Activated T-helper 2 cell treated with anti-CD3 and anti-CD28 coated beads, Interferon-gamma antibody, Interleukin-2, Interleukin-4, amounts not matched to agents 10 μg/mL and 5 μg/mL and 100 μg/mL, durations not matched to agents 14 hours and 24 hours and 36 hours (primary cell): Measurements from ENCODE around the gene EFCAB6. TPM values are rescaled to one million over a fixed set of nuclear protein-coding genes. Genes with fewer than 3 reads are reported as not detected.

Experiments used
- DNase-seq: peaks from one replicate; pipeline ENCODE4 v3.0.0; 2021; ENCODE audit warnings: low spot score
- H3K27ac Mint-ChIP-seq: one replicate; pipeline ENCODE4 v1.8.0; 2021; ENCODE audit warnings: mixed read lengths
- H3K27me3 Mint-ChIP-seq: one replicate; pipeline ENCODE4 v1.8.0; 2021; ENCODE audit warnings: low read depth, mixed read lengths
- H3K36me3 Mint-ChIP-seq: one replicate; pipeline ENCODE4 v1.8.0; 2021; ENCODE audit warnings: low read depth, mixed read lengths
- H3K4me1 Mint-ChIP-seq: one replicate; pipeline ENCODE4 v1.8.0; 2021; ENCODE audit warnings: low read depth, mixed read lengths
- H3K4me3 Mint-ChIP-seq: one replicate; pipeline ENCODE4 v1.8.0; 2021; ENCODE audit warnings: low read depth, mild to moderate bottlenecking, moderate library complexity, mixed read lengths
- H3K9me3 Mint-ChIP-seq: one replicate; pipeline ENCODE4 v1.8.0; 2021; ENCODE audit warnings: mixed read lengths
- intact Hi-C: fragments of 100-400 bp; cut with micrococcal nuclease; formaldehyde crosslinking; loops from one replicate; pipeline ENCODE4 v1.15.1; 2023
- total RNA-seq: library from RNA; stranded (reverse); gene quantifications from 2 replicates; pipeline ENCODE4 v1.2.3, GENCODE V29; 2022

Gene EFCAB6
- total RNA-seq, 1 donor from 2014 or later, result 0.11 TPM

GRCh38 chr22:43800970-43801369, 11.1 kb downstream of the EFCAB6 start:
- no peaks in the 10 kb centered on the region for H3K36me3 Mint-ChIP-seq
- H3K4me1 Mint-ChIP-seq, result no peaks in the 10 kb centered on the region
- peaks cover 26% of the 10 kb centered on the region for H3K27me3 Mint-ChIP-seq
- H3K27ac Mint-ChIP-seq, result no peak overlapping the region
- DNase-seq, result no peak
- no peak overlapping the region for H3K4me3 Mint-ChIP-seq
- H3K9me3 Mint-ChIP-seq, result peaks cover 10% of the 10 kb centered on the region
- intact Hi-C loops, result no loop called here

- Mint-ChIP-seq H3K9me3 (peaks cover 10% of the 10 kb centered on the region), H3K27me3 (peaks cover 13% of the 10 kb centered on the region), H3K4me1 (no peaks in the 10 kb centered on the region), H3K4me3 (no peak overlapping the region), H3K27ac (no peak overlapping the region), H3K36me3 (no peaks in the 10 kb centered on the region)
- no peak for DNase-seq
- intact Hi-C loops, result no loop called here
Observed at GRCh38 chr22:43798492-43798891, 13.6 kb downstream of the EFCAB6 start.

- Mint-ChIP-seq H3K27me3 (peaks cover 6% of the 10 kb centered on the region), H3K36me3 (no peaks in the 10 kb centered on the region), H3K4me1 (no peaks in the 10 kb centered on the region), H3K27ac (no peak overlapping the region), H3K4me3 (no peak overlapping the region), H3K9me3 (peaks cover 10% of the 10 kb centered on the region)
- intact Hi-C loops, result no loop called here
- no peak for DNase-seq
Observed at GRCh38 chr22:43796567-43796966, 15.5 kb downstream of the EFCAB6 start.

GRCh38 chr22:43795320-43795719, 16.8 kb downstream of the EFCAB6 start:
- Mint-ChIP-seq H3K27me3 (peaks cover 3% of the 10 kb centered on the region), H3K27ac (no peak overlapping the region), H3K9me3 (no peaks in the 10 kb centered on the region), H3K4me1 (no peaks in the 10 kb centered on the region), H3K36me3 (no peaks in the 10 kb centered on the region), H3K4me3 (no peak overlapping the region)
- no peak for DNase-seq
- intact Hi-C loops, result no loop called here

- no peak overlapping the region for H3K27ac Mint-ChIP-seq
Observed at GRCh38 chr22:43792905-43793304, 19.2 kb downstream of the EFCAB6 start.

GRCh38 chr22:43789452-43789851, 22.7 kb downstream of the EFCAB6 start:
- H3K9me3 Mint-ChIP-seq, result no peaks in the 10 kb centered on the region
- no peak overlapping the region for H3K4me3 Mint-ChIP-seq
- no peak for DNase-seq
- no peak overlapping the region for H3K27ac Mint-ChIP-seq
- intact Hi-C loops, result no loop called here
- H3K27me3 Mint-ChIP-seq, result peaks cover 3% of the 10 kb centered on the region
- no peaks in the 10 kb centered on the region for H3K36me3 Mint-ChIP-seq
- H3K4me1 Mint-ChIP-seq, result no peaks in the 10 kb centered on the region

More at GRCh38 chr22:43792905-43793304, 19.2 kb downstream of the EFCAB6 start:
- H3K27me3 Mint-ChIP-seq, result peaks cover 3% of the 10 kb centered on the region
- DNase-seq, result no peak
- H3K4me3 Mint-ChIP-seq, result no peak overlapping the region
- no peaks in the 10 kb centered on the region for H3K4me1 Mint-ChIP-seq
- intact Hi-C loops, result no loop called here
- no peaks in the 10 kb centered on the region for H3K36me3 Mint-ChIP-seq
- H3K9me3 Mint-ChIP-seq, result no peaks in the 10 kb centered on the region

- Mint-ChIP-seq H3K36me3 (no peaks in the 10 kb centered on the region), H3K9me3 (no peaks in the 10 kb centered on the region), H3K27me3 (peaks cover 3% of the 10 kb centered on the region), H3K27ac (no peak overlapping the region), H3K4me1 (no peaks in the 10 kb centered on the region), H3K4me3 (no peak overlapping the region)
- no peak for DNase-seq
- intact Hi-C loops, result no loop called here
Observed at GRCh38 chr22:43783777-43784176, 28.3 kb downstream of the EFCAB6 start.

- Mint-ChIP-seq H3K27ac (no peak overlapping the region), H3K27me3 (no peaks in the 10 kb centered on the region), H3K4me3 (no peak overlapping the region), H3K36me3 (no peaks in the 10 kb centered on the region), H3K9me3 (no peaks in the 10 kb centered on the region), H3K4me1 (no peaks in the 10 kb centered on the region)
- intact Hi-C loops, result no loop called here
- DNase-seq, result no peak
Observed at GRCh38 chr22:43782448-43782847, 29.7 kb downstream of the EFCAB6 start.

- intact Hi-C loops, result no loop called here
- no peak for DNase-seq
- H3K4me1 Mint-ChIP-seq, result no peaks in the 10 kb centered on the region
- no peaks in the 10 kb centered on the region for H3K27me3 Mint-ChIP-seq
- no peak overlapping the region for H3K4me3 Mint-ChIP-seq
- H3K9me3 Mint-ChIP-seq, result no peaks in the 10 kb centered on the region
- no peak overlapping the region for H3K27ac Mint-ChIP-seq
- H3K36me3 Mint-ChIP-seq, result no peaks in the 10 kb centered on the region
Observed at GRCh38 chr22:43777286-43777685, 34.8 kb downstream of the EFCAB6 start.

GRCh38 chr22:43776081-43776670, 35.9 kb downstream of the EFCAB6 start:
- Mint-ChIP-seq H3K4me1 (no peaks in the 10 kb centered on the region), H3K9me3 (no peaks in the 10 kb centered on the region), H3K27ac (no peak overlapping the region), H3K4me3 (no peak overlapping the region), H3K36me3 (no peaks in the 10 kb centered on the region), H3K27me3 (no peaks in the 10 kb centered on the region)
- no peak for DNase-seq
- intact Hi-C loops, result no loop called here

GRCh38 chr22:43774318-43774915, 37.7 kb downstream of the EFCAB6 start:
- H3K27me3 Mint-ChIP-seq, result no peaks in the 10 kb centered on the region
- DNase-seq, result no peak
- no peaks in the 10 kb centered on the region for H3K9me3 Mint-ChIP-seq
- H3K27ac Mint-ChIP-seq, result no peak overlapping the region
- no peaks in the 10 kb centered on the region for H3K4me1 Mint-ChIP-seq
- intact Hi-C loops, result no loop called here
- no peaks in the 10 kb centered on the region for H3K36me3 Mint-ChIP-seq
- H3K4me3 Mint-ChIP-seq, result no peak overlapping the region

- intact Hi-C loops, result no loop called here
- Mint-ChIP-seq H3K36me3 (no peaks in the 10 kb centered on the region), H3K27me3 (no peaks in the 10 kb centered on the region), H3K4me3 (no peak overlapping the region), H3K4me1 (no peaks in the 10 kb centered on the region), H3K27ac (no peak overlapping the region), H3K9me3 (no peaks in the 10 kb centered on the region)
- no peak for DNase-seq
Observed at GRCh38 chr22:43772831-43773230, 39.3 kb downstream of the EFCAB6 start.

- intact Hi-C loops, result no loop called here
- no peak for DNase-seq
Observed at GRCh38 chr22:43755452-43755851, 56.7 kb downstream of the EFCAB6 start.

More at GRCh38 chr22:43755452-43755851, 56.7 kb downstream of the EFCAB6 start:
- Mint-ChIP-seq H3K4me1 (no peaks in the 10 kb centered on the region), H3K27ac (no peak overlapping the region), H3K27me3 (peaks cover 2% of the 10 kb centered on the region), H3K9me3 (no peaks in the 10 kb centered on the region), H3K4me3 (no peak overlapping the region), H3K36me3 (no peaks in the 10 kb centered on the region)
